K562 (cell line): ENCODE results near the gene MTERF2.

Experiments used
- EZH2 ChIP-seq: IDR thresholded peaks from 2 replicates; pipeline ENCODE4 v1.6.1; 2012; ENCODE audit warnings: low read depth, mild to moderate bottlenecking, inconsistent platforms, low read length, borderline replicate concordance
- XRCC3 ChIP-seq: fragments of 450-650 bp; IDR thresholded peaks from 2 replicates; pipeline ENCODE4 v1.6.1; 2017; ENCODE audit warnings: mild to moderate bottlenecking, moderate library complexity

- TF ChIP-seq XRCC3 (no peak), EZH2 (no peak)
Observed at GRCh38 chr12:107012736-107013425, 25.9 kb upstream of the MTERF2 start.
